ENCODE results near the gene PRR22. TPM values are rescaled to one million over a fixed set of nuclear protein-coding genes. Genes with fewer than 3 reads are reported as not detected.

The PRR22 gene
- total RNA-seq, 1 donor = 0.36 TPM

DNA sequence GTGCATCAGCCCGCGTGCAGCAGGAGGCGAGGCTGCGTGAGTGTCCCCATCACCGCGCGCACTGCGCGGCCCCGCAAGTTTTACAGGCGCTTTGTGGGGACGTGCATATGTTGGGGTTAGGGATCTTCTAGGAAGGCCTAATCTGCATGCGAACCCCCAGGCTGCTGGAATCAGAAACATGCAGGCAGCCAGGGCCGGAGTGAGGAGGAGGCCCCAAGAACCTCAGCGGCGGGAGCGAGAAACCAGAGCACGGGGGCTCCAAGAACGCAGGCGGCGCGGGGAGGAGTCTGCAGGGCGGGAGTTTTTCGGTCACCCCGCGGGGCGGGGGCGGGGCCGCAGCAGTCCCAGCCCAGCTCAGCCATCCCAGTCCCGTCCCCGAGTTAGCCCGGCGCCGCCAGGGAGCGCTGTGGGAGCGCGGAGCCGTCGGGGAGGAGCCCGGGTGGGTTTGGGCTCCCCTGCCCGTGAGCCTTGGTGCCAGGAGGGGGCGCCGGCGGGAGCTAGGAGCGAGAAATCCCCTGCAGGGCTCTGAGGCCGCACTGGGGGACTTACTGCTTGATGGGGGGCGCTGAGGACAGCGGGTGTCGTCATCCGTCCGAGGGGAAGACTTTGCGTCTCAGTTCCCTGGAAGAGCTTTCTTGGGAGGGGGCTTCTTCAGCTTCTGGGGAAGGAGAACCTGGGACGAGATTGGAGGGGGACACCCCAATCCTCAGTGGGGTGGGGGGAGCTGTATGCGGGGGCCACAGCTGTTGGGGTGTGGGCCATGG, 19.4 kb upstream of the PRR22 start:
- H3K9me3 ChIP-seq (ENCODE audit: low read depth, low read length) = no peaks in the 10 kb centered on the region
- DNase-seq (ENCODE audit: insufficient read length, low spot score, missing footprints) = peak; percentile 100
- H3K79me2 ChIP-seq (ENCODE audit: insufficient read depth, low read length) = no peaks in the 10 kb centered on the region
- peak overlapping the region; percentile 61 for H3K4me3 ChIP-seq (ENCODE audit: insufficient read depth, low read length)
- H4K20me1 ChIP-seq (ENCODE audit: insufficient read depth, low read length) = no peaks in the 10 kb centered on the region
- H3K36me3 ChIP-seq (ENCODE audit: insufficient read depth, low read length) = no peaks in the 10 kb centered on the region
- peaks cover 5% of the 10 kb centered on the region for H3K4me1 ChIP-seq (ENCODE audit: insufficient read depth, low read length)
- H2AFZ ChIP-seq (ENCODE audit: low read length) = peak overlapping the region; percentile 77
- no peak overlapping the region for H3K27ac ChIP-seq (ENCODE audit: low read depth, low read length)
- H3K4me2 ChIP-seq (ENCODE audit: insufficient read depth, low read length) = peak overlapping the region; percentile 78
- peaks cover 29% of the 10 kb centered on the region for H3K27me3 ChIP-seq (ENCODE audit: insufficient read depth, low read length)
- TF ChIP-seq, protein P1, sequence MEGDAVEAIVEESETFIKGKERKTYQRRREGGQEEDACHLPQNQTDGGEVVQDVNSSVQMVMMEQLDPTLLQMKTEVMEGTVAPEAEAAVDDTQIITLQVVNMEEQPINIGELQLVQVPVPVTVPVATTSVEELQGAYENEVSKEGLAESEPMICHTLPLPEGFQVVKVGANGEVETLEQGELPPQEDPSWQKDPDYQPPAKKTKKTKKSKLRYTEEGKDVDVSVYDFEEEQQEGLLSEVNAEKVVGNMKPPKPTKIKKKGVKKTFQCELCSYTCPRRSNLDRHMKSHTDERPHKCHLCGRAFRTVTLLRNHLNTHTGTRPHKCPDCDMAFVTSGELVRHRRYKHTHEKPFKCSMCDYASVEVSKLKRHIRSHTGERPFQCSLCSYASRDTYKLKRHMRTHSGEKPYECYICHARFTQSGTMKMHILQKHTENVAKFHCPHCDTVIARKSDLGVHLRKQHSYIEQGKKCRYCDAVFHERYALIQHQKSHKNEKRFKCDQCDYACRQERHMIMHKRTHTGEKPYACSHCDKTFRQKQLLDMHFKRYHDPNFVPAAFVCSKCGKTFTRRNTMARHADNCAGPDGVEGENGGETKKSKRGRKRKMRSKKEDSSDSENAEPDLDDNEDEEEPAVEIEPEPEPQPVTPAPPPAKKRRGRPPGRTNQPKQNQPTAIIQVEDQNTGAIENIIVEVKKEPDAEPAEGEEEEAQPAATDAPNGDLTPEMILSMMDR (IDR thresholded peaks at IDR 0.05; ENCODE audit: extremely low read depth, low read depth, low read length) = peak; percentile 80

DNA sequence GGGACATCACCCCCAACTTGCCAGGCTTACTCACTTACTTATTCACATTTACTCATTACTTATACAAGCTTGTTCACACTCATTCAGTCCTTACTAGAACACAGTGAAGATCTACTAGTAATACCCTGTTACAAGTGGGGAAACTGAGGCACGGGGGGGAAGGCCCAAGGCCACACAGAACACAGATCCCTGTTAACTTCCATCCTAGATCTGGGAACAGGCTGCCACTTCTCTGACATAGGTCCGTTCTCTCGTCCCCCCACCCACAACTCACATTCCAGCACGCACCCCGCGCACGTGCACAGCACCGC, 18.9 kb upstream of the PRR22 start:
- Histone ChIP-seq H4K20me1 (ENCODE audit: insufficient read depth, low read length) (no peaks in the 10 kb centered on the region), H3K79me2 (ENCODE audit: insufficient read depth, low read length) (no peaks in the 10 kb centered on the region), H3K27me3 (ENCODE audit: insufficient read depth, low read length) (peaks cover 29% of the 10 kb centered on the region), H3K4me3 (ENCODE audit: insufficient read depth, low read length) (peak overlapping the region; percentile 61), H3K27ac (ENCODE audit: low read depth, low read length) (no peak overlapping the region), H3K9me3 (ENCODE audit: low read depth, low read length) (no peaks in the 10 kb centered on the region), H2AFZ (ENCODE audit: low read length) (peak overlapping the region; percentile 77), H3K36me3 (ENCODE audit: insufficient read depth, low read length) (no peaks in the 10 kb centered on the region), H3K4me2 (ENCODE audit: insufficient read depth, low read length) (peak overlapping the region; percentile 78), H3K4me1 (ENCODE audit: insufficient read depth, low read length) (peaks cover 5% of the 10 kb centered on the region)
- no peak for DNase-seq (ENCODE audit: insufficient read length, low spot score, missing footprints)
- TF ChIP-seq, protein P1 (IDR thresholded peaks at IDR 0.05; ENCODE audit: extremely low read depth, low read depth, low read length) = no peak

DNA sequence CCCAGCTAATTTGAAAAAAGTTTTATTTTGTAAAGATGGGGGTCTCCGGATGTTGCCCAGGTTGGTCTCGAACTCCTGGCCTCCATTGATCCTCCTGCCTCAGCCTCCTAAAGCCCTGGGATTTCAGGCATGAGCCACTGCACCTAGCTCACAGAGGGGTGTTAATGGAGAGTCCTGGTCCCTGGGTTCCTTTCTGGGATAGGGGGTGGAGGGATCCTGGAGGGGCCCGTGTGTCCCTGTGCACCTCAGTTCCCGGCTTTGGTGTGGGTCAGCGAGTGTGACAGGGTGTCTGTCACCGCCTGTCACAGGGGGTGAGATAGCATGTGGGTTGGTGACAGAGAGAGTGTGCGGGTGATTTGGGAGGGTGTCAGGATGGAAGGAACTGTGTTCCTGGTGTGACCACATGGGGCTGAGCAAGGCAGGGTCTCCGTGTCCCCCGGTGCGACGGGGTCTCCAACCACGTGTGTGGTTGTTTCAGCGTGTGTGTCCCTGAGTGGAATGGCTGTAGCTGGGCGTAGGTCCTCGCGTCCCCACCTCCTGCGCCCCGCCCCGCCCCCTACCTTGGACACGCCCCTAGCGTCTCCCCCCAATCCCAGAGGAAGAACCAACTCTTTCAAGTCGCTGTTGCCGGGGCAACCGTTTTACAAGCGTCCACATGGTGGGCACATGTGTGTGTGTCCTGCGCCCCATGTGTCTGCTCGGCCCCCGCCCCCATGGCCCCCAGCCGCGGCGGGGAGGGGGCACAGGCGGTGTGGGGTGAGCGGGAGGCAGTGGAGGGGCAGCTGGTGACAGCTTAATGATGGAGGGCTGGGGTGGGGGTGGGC, 17.5 kb upstream of the PRR22 start:
- Histone ChIP-seq H3K36me3 (ENCODE audit: insufficient read depth, low read length) (no peaks in the 10 kb centered on the region), H3K79me2 (ENCODE audit: insufficient read depth, low read length) (no peaks in the 10 kb centered on the region), H3K27ac (ENCODE audit: low read depth, low read length) (no peak overlapping the region), H4K20me1 (ENCODE audit: insufficient read depth, low read length) (no peaks in the 10 kb centered on the region), H3K27me3 (ENCODE audit: insufficient read depth, low read length) (peaks cover 26% of the 10 kb centered on the region), H3K4me2 (ENCODE audit: insufficient read depth, low read length) (no peak overlapping the region), H3K4me3 (ENCODE audit: insufficient read depth, low read length) (no peak overlapping the region), H2AFZ (ENCODE audit: low read length) (no peak overlapping the region), H3K4me1 (ENCODE audit: insufficient read depth, low read length) (peaks cover 5% of the 10 kb centered on the region), H3K9me3 (ENCODE audit: low read depth, low read length) (no peaks in the 10 kb centered on the region)
- no peak for DNase-seq (ENCODE audit: insufficient read length, low spot score, missing footprints)
- TF ChIP-seq, protein P1 (IDR thresholded peaks at IDR 0.05; ENCODE audit: extremely low read depth, low read depth, low read length) = no peak

Data from osteoblast (primary cell).